ENCODE data around the gene IRAK1. TPM values are rescaled to one million over a fixed set of nuclear protein-coding genes. Genes with fewer than 3 reads are reported as not detected.

IRAK1 gene
- total RNA-seq, 2 donors from 2014 or later: 47.2 to 58.6 TPM

DNA sequence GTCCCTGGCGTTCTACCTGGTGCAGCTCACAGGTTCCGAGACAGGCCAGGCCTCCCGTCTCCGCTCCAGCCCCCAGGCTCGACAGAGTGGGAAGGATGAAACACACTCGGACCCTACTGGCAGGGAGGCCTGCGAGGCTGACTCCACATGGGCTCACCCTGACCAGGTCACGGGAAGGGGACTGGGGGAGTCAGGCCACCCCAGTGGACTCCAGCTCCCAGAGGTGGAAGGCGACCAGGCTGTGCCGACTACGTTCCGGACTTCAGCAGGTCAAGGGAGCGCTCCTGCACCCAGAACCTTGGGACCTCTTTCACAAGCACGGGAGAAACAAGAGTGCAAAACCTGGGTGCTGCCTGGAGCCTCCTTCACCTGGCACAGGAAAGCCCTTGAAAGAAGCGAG lies 4.6 kb upstream of the IRAK1 start:
- DNase-seq: no peak
- ATAC-seq: no peak
- intact Hi-C loops (cut with DNase I): no loop called here

DNA sequence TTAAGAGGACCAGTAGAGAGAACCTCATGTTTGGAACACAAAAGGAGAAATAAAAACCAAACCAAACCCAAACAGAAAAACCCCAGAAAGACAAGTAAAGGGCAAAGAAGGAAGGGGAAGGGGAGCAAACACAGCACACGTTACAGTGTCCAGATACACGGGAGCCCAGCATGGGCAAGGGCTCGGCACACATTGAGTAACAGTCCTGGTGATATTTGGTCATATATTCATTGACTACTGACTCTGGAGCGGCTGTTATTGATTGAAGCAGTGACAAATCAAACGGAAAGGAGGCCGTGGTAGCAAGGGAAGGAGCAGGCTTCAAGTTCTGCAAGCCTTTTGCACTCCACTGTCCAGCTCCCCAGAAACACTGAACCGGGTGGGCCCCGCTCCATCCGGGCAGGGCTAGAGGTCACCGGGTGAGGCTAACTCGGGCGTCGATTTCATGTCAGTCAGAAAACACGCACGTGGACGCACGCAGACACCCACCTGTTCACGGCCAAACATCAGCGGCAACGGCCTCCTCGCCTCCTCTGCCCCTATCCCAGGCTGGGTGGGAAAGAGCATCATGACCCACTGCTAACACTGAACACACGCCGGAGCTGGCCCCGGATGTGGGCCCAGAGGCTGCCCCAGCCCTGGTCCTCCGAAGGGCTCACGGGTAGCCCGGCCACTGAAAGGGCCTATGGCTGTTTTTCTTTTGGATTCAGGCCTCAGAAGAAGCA lies 3.7 kb upstream of the IRAK1 start:
- DNase-seq: no peak
- ATAC-seq: no peak
- intact Hi-C loops (cut with DNase I): no loop called here

DNA sequence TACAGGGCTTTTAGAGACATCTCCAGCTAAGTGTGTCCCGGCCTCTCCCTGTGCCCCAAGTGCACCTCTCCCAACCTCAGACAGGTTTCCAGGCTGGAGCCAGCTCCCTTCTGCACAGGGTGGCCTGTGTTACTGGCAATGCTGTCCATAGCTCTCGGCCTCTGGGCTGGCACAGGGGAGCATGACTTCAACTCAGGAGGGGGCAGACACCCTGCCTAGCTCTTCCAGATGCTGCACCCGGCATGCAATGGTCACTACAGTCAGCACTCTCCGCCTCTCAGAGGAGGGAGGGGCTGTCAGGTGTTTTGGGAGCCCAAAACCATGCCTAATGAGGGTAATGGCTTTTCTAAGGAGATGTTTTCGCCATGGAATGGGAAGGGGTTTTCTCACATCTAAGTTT lies 2.4 kb upstream of the IRAK1 start:
- DNase-seq (no peak), ATAC-seq (no peak)
- intact Hi-C loops (cut with DNase I): no loop called here

DNA sequence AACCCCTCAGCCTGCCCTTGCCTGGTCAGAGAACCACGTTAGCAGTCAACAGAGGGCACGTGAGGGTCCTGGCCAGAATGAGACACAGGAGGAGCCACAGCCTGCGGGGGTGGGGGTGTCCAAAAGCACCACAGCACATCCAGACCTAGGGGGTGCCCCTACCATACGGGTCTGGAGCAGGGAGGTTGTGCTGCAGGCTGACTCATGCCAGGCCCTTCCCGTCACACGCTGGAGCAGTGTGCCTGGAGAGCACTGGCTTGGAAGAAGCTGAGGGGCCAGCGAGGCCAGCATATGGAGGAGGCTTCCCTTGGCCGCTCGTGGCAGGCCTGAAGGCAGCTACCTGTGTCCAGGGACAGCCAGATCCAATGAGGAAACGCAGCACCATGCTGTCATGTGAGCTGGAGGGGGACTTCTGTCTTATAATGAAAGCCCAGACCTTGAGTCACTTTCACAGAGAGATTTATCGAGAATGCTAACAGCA lies 1.5 kb upstream of the IRAK1 start:
- intact Hi-C loops (cut with DNase I): no loop called here
- DNase-seq (no peak), ATAC-seq (peak in 1 of 2 donors; percentile 24)

DNA sequence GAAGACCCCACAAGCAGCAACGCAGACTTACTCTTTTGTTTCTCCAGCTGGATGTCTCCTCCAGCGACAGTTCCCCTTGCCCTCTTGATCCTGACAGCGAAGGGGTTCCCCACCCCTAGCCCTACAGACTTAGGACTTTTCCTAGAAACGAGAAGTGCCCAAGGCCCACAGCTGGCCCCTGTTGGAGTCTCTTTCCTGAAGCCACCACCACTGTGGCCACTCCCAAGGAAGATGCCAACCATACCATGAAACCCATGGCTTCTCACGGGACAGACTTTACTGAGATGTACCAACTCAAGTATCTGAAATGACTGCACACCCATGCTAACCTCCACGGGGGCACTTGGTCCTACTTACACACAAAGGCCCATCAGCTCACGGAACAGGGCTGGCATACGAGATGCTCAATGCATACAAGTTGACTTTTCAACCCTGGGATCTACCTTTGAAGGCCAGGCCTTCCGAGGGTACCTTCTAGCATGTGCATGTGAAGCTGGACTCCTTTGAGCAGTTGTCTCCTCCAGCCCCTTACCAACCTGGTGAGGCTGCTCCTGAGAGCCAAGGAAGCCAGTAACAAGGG lies 924 bp upstream of the IRAK1 start:
- ATAC-seq (peak in 1 of 2 donors; percentile 2), DNase-seq (no peak)
- intact Hi-C loops (cut with DNase I): no loop called here

DNA sequence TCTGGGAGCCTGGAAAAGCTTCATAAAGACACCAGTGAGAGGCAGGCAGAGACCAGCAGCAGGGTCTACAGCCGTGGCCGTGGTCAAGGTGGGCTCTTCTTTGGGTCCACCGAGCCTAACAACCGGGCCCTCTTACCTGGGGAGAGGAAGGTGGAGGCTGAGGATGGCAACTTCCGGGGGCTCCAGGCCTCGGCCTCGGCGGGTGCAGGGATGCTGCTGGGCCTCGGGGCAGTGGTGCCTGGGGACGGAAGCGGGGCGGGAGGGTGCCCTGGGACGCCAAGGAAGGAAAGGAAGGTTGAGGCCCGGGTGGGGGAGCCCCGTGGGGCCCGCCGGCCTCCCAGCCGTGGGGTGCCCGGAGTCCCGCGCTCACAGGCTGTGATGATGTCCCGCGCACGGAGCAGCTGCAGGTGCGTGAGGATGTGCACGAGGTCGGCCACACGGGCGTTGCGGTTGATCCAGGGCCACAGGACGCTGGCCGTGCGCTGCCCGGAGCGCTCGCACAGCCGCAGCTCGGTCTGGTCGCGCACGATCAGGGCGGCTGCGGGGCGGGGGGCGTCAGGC lies 561 bp downstream of the IRAK1 start:
- ATAC-seq (peak; percentile 2 to 5), DNase-seq (no peak)
- intact Hi-C loops (cut with DNase I): no loop called here

DNA sequence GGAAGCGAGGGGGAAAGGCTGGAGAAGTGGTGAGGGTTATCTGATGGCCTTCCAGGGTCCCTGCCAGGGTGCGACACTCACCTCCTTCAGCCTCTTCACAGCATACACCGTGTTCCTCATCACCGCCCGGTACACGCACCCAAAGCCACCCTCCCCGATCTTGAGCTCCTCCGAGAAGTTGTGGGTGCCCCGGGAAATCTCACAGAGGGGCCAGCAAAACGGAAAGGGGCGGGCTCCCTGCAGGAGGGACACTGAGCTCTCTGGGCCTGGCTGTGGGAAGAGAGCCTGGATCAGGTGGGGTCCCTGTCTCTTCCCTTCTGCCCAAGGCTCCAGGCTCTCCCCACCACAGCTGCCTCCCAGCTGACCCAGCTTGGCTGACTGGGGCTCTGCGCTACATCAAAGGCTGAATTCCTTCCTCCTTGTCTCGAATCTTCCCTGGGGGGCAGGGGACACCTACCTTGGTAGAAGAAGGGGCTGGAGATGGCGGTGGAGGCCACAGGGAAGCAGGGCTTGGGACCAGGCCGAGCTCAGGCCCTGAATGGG lies 1.1 kb downstream of the IRAK1 start:
- intact Hi-C loops (cut with DNase I): no loop called here
- ATAC-seq: no peak
- DNase-seq: no peak

DNA sequence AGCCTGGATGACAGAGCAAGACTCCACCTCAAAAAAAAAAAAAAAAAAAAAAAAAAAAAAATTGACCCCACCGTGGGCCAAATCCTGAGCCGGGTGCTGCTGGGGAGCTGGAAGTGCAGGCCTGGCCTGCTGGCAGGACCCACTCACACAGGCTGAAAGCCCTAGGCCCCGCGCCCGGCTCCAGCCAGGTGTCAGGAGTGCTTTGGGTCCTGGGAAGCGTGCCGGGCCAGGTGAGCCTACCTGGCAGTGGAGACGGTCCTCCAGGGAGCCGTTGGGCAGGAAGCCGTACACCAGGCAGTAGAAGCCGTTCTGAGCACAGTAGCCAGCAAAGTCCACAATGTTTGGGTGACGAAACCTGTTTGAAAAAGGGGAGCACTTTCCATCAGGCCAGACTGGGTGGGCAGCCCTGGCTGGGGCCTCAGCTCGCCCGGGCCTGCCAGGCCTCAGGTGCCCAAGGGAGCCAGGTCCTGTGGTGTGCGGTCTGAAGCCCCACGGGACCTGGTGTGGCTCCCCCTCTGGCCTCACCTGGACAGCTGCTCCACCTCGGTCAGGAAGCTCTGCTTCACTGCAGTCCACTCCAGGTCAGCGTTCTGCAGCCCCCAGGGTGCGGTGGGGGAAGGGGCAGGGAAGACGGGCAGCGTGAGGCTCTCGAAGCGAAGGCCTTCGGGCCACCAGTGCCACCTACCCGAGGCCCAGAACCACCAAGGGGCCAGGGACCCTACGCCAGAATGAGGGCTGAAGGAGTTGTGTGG lies 1.8 kb downstream of the IRAK1 start:
- ATAC-seq (no peak), DNase-seq (no peak)
- intact Hi-C loops (cut with DNase I): no loop called here

DNA sequence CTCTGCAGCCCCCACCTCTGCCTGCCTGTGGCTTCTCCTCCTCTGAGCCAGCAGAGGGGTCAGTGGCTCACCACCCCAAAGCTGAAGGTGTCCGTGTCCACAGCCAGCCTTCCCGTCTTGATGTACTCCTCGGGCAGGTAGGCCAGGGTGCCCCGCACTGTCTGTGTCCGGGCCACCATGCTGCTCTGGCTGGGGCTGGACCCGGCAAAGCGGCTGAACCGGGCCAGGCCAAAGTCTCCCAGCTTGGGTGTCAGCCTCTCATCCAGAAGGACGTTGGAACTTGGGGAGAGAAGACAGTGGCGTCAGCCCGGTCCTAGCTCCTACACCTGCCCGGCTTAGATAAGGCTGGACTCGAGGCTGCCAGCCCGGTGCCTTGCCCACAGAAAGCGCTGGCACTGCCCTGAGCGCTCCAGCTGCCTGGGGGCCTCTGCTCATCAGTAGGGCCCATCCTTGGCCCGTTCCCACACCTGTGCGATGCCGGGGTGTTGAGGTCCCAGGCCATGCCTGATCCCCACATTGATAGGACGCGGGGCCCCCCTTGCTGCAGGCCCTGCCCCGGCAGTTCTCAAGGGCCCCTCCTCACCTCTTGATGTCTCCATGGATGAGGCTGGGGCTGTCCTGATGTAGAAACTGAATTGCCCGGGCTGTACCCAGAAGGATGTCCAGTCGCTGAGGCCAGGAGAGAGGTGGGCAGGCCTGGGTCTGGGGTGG lies 3.2 kb downstream of the IRAK1 start:
- intact Hi-C loops (cut with DNase I): no loop called here
- DNase-seq (no peak), ATAC-seq (no peak)

DNA sequence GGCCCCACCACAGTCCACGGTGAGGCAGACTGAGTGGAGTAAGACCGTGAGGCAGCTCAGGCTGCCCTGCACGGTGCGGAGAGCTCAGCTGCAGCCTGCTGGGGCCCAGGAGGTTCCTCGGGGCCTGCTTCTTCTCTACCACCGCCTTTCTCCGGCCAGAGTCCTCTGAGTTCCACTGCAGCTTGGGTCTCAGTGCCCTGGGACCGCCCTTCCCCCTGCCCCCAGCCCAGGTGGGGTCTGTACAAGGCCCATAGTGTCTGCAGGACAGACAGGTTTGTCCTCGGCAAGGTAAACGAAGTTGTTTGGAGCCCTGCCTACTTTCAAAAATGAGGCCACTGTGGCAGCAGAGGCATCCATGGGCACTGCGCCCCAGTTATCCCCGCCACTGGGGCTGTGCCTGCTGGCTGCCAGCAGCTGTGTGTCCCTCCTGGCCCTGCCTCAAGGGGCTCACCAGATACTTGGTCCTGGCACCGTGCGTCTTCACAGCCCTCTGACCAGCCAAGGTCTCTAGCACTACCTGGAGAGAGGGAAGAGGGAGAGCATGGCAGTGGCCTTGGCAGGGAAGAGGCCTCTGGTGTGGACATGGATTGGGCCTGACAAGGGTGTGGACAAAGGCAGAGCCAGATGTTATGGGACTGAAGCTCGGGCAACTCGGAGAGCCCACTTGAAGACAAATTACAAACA lies 4.0 kb downstream of the IRAK1 start:
- DNase-seq: no peak
- intact Hi-C loops (cut with DNase I): no loop called here
- no peak for ATAC-seq

DNA sequence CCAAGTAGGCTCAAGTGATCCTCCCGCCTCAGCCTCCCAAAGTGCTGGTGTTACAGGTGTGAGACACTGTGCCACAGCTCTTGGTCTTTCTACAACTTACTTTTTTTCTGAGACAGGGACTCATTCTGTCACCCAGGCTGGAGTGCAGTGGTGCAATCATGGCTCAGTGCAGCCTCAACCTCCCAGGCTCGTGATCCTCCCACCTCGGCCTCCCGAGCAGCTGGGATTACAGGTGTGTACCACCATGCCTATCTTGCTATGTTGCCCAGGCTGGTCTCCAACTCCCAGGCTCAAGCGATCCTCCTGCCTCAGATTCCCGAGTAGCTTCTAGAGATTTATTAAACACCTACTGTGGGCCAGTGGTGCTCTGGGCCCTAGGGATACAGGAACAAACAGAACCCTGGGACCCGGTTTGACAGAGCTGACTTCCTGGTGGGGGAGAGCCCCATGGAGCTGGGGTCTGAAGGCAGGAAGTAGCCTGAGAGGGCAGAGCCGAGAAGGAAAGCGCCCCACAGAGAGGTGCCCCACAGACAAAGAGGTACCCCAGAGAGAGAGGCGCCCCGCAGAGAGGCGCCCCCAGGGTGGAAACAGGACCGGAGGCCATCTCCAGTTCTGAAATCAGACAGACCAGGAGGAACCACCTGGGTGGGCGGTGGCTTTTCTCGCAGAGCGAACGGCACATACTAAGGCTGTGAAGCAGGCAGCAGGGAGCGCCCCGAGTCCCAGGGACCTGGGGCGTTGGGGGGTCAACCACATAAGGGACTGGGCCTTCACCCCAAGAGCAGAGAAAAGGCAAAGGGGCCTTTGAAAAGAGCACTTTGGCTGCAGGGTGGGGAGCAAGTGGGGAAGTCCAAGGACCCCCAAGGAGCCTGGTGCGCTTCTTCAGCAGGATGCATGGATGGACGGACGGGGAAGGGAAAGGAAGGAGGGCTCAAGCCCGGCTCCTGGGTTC lies 5.0 kb downstream of the IRAK1 start:
- DNase-seq (no peak), ATAC-seq (no peak)
- intact Hi-C loops (cut with DNase I): no loop called here

DNA sequence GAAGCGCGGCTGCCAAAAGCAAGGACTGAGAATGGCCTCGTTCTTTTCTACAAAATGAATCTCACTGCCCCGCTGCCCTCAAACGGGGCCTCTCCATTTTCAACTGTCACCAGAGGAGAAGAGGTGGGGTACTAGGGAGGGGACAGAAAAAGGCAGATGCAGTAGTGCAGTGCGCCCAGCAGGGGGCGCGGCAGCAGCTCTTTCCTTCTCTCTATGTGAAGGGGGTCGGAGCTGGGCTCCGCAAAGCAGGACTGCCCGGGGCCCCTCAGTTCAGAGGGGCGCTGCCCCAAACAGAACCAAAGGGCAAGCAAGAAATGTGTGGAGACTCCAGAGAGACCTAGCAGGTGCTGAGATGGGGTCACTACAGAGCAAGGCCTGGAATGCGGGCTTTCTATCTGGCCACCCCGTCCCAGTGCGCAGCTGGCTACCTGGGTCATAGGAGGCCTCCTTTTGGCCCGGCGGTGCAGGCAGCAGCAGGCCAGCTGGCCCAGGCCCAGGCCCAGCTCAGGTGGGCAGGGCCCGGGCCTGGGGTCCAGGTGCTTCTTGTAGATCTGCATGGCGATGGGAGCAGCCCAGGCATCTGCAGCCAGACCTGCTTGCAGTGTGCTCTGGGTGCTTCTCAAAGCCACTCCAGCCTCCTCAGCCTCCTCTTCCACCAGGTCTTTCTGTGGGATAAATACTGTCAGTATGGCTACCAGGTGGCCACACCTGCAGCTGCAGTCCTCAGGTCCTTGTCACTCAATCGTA lies 5.9 kb downstream of the IRAK1 start:
- DNase-seq (no peak), ATAC-seq (peak; percentile 72 to 74)
- intact Hi-C loops (cut with DNase I): no loop called here

DNA sequence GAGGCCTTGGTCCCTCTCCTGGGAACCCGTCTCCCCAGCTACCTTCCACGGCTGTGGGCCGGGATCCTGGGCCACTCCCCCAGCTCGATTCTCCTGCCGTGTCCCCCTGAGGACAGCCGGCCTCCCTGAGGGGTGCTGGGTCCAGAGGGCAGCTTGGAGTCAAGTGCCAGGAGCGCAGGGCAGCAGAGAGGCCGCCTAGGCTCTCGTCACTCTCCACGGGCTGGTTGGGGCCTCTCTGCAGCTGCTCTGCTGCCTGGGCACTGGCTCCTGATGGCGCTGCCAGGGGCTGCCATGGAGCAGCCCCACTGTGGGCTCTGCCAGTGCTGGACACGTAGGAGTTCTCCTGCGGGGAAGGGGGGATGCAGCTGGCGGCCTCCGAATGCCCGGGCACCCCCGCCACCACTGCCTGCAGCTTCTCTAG lies 6.7 kb downstream of the IRAK1 start:
- ATAC-seq: no peak
- intact Hi-C loops (cut with DNase I): no loop called here
- DNase-seq: no peak

DNA sequence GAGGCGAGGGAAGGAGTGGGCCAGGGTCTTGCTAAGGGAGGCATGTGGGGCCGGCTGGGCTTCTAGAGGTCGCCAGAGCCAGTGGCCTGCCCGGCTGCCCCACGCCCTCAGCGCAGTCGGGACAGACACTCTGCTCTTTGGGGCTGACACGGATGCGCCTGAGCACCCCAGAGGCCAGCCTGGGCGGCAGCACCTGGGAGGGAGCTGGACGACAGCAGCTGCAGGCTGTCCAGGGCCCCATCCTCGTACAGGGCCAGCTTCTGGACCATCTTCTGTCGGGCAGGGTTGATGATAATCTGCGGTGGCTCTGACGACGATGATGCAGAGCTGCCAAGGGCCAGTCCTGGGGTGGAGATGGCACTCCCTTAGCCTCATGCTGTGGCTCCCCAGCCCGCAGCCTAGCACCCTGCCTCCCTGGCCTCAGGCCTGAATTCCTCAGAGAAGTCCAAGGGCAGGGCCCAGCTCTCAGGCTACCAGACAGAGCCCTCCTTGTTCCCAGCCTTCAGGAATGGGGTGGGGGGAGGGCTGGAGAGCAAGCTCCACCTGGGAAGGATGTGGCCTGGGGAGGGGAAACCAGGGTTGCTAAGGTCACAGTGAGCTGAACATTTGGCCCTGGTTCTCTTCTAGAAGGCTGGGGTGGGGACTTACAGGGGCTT lies 7.2 kb downstream of the IRAK1 start:
- intact Hi-C loops (cut with DNase I): no loop called here
- ATAC-seq (peak in 1 of 2 donors; percentile 24), DNase-seq (no peak)

DNA sequence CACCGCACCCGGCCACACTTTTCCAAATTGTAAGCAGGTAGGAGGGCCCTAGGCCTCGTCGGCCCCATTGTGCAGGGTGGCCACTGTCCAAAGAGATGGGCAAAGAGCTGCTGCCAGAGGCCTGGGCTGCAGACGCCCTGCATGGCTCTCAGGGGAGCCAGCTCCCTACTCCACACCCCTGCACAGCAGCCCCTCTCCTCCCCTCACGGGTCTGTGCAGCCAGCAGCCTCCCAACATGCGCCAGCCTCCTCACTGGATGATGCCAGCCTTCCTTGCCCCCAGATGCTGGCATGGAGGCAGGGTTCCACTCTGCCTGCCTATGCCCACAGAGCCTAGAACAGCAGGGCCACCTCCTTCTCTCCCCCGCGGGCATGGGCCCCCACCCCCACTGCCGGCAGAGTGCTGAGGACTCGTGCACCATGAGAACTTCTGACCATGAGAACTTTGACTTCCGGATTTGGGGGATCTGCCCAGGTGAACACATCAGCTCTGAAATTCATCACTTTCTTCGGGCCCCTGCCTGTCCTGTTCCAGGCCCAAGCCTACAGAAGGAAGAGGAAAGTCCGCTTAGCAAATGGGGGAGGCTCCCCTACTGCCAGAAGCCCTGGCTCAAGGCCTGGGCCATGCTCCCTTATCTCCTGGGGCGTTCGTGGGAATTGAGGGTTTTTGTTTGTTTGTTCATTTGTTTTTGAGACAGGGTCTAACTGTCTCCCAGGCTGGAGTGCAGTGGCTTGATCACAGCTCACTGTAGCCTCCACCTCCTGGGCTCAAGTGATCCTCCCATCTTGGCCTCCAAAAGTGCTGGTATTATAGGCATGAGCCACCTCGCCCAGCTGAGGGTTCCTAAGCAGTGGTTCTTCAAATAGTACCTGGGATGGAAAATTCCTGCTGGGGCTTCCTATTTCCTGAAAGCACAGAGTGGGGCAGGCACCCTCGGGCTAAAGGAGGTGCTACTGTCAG lies 8.0 kb downstream of the IRAK1 start:
- no peak for DNase-seq
- ATAC-seq: no peak
- intact Hi-C loops (cut with DNase I): no loop called here
